GM18505 (cell line): ENCODE results near the gene ANOS1.
"Not testable (repeated sequence)": the region's sequence is repeated elsewhere in the genome, so short reads cannot be mapped to it uniquely, and the experiment has no call there.

Source experiments
- ATAC-seq: cut with Tn5 transposase; IDR thresholded peaks from one replicate; pipeline ENCODE4 v1.9.1; 2021; ENCODE audit not compliant: unreplicated experiment
- POLR2A ChIP-seq: IDR thresholded peaks from 4 replicates; pipeline ENCODE4 v1.6.1; 2011; ENCODE audit warnings: borderline replicate concordance; ENCODE audit not compliant: insufficient read depth, insufficient read length; ENCODE audit errors: extremely low read depth

The ANOS1 gene, protein sequence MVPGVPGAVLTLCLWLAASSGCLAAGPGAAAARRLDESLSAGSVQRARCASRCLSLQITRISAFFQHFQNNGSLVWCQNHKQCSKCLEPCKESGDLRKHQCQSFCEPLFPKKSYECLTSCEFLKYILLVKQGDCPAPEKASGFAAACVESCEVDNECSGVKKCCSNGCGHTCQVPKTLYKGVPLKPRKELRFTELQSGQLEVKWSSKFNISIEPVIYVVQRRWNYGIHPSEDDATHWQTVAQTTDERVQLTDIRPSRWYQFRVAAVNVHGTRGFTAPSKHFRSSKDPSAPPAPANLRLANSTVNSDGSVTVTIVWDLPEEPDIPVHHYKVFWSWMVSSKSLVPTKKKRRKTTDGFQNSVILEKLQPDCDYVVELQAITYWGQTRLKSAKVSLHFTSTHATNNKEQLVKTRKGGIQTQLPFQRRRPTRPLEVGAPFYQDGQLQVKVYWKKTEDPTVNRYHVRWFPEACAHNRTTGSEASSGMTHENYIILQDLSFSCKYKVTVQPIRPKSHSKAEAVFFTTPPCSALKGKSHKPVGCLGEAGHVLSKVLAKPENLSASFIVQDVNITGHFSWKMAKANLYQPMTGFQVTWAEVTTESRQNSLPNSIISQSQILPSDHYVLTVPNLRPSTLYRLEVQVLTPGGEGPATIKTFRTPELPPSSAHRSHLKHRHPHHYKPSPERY

DNA sequence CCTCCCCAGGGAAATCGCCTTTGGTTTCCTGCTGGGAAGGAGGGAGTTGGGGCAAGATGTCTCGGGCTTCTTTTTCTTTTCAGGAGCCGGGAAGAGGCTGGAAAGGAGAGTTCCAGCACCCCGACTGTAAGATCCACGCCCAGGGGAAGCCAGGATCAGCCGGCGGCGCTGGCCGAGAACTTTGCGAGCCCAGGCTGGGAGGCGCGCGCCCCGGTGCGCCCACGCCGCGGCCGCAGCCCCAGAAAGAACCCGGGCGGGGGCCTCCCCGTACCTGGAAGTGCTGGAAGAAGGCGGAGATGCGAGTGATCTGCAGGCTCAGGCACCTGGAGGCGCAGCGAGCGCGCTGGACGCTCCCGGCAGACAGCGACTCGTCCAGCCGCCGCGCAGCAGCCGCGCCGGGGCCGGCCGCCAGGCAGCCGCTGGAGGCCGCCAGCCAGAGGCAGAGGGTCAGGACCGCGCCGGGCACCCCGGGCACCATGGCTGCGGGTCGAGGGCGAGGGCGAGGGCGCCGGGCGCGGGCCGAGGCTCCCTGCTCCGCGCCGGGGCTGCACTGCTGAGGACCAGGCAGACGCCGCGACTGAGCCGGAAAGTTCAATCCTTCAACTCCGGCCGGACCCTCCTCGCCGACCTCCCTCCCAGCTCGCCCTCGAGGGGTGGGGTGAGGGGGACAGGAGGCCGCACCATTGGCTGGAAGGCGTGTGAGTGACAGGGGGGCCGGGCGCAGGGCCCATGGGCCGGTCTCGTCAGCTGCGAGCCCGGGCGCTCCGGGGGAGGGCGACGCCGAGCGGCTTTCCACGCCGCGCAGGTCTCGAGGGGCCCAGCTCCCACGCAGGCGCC is at the start of gene ANOS1:
Gene ANOS1 (minus strand): TSS at position 579 of the 837 bp plus-strand sequence. CDS start 101 bp downstream, at position 478.
- no peak for TF ChIP-seq POLR2A
- no peak for ATAC-seq

DNA sequence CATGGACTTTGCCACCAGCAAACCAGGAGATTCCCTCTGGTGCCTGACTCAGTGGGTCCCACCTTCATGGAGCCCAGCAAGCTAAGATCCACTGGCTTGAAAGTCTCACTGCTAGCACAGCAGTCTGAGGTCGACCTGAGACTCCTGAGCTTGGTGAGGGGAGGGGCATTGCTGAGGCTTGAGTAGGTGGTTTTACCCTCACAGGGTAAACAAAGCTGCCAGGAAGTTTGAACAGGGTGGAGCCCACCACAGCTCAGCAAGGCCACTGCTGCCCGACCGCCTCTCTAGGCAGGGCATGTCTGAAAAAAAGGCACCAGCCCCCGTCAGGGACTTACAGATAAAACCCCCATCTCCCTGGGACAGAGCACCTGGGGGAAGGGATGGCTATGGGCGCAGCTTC is 41.2 kb upstream of the ANOS1 start:
- ATAC-seq, result no peak
- no peak for TF ChIP-seq POLR2A

DNA sequence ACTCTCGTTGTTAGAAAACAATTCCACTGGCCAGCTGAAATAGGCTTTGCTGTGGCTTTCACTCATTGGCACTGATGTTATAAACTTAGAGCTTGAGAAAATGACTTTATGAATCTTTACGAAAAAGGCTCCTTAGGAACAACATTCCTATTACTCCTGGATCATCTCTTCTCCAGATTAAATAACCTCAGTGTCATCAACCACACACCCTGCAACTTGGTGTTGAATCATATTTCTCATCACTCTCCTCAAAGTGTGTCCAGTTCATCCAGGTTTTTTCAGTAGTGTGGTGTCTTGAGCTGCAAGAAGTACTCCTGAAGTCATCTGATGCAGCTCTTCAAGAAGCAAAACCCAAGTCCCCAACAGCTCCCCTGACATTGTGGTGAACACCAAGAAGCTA is 28.1 kb upstream of the ANOS1 start:
- TF ChIP-seq POLR2A, result no peak
- ATAC-seq, result no peak

DNA sequence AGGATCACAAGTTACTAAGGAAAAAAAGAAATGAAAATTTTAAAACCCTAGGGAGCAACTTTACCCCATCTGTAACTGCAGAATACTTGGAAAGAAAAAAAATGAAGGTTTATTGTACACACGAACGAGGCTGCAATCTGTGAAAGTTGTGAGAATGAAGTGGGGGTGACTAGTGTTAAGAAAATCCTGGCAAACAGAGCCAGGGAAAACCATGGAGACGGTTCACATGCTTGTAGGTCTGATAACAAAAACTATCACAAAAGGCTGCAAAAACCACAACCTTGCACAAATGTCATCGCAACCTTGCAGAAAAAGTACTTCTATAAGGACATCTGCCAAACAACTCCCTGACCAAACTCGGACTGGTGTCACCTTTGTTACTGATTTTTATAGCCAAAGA is 26.8 kb upstream of the ANOS1 start:
- ATAC-seq, result not testable (repeated sequence)

DNA sequence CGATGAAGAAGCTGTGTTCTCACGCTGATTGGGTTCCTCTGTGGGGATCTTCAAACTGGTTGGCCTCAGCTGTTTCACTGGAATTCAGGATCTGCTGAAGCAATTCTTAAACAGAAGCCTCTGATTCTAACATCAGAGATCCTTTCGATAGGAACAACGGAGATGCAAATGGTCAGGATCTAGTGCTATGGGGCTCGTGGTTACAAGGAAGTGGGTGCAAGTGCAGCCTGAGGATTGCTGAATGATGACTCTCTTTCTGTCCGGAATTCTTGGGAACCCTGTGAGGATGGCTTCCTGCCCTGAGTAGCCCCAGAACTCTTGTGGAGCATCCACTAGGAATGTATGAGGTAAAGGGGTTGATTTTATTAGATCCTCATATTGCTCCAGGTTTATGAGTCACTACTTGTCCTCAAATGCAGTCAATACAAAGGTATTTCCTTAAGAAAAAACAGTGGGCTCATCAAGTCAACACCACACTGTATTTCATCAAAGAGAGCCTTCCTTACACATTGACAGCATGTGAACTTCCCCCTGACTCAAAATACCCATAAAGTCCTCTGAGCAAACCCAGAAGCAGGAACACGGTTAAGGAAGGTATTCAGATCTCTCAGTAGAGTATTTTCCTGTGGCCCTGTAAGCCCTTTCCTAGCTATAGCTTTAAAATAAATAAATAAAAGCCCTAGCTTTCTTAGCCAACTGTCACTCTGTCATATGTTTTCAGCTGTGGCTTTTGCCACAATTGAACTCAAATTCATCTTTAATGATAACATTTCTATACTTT is 25.9 kb upstream of the ANOS1 start:
- not testable (repeated sequence) for ATAC-seq

DNA sequence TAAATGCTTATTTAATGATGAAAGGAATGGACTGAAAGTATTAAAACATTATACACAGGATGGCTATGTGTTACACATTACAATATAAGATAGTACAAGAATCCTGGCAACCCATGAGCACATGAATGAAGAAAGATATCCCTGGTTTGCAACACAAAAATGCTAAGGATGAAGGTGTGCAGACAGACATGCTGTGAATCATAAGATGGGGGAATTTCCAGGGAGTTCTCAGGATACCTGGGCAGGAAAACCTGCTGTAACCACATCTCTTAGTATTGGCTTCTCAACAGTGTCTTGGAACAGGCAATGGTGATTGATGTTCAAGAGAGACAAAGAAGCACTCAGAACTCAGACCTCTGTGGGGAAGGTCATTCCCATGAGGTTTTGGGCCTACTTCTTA is 23.9 kb upstream of the ANOS1 start:
- TF ChIP-seq POLR2A, result no peak
- ATAC-seq, result no peak

DNA sequence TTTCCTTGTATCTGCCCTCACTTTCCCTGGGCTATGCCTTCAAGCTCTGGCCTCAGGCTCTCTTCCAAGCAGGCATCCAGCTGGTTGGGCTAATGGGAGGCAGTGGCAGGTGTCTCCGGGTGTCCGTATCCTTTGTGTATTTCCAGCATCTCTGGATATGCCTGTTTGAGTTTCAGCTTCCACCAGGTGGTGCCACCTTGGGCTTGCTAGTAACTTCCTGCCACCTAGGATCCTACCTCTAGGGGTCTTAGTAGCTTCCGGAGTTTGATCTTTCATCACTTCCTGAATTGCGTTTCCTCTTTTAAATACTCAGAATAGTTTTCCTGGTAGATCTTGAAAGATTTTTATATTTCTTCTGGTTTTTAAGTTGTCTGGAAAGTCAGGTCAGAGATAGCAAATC is 23.2 kb upstream of the ANOS1 start:
- no peak for ATAC-seq
- TF ChIP-seq POLR2A, result no peak

DNA sequence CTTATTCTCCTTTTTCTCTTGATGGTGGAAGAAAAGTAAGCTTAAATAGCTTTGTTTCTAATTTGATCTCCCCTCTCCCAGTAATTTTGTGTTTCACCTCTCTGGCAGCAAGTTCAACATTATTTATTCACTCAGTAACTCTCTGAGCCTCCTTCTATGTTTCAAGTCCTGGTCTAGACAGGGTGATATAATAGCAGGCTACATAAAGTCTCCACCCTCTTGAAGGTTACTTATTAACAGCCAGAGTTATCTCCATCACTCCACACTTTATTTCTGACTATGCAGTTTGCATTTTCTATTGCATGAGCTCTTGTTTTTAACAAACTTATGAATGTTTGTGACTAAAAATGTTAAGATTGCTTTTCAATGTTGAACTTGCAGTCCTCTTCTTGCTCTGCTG is 17.8 kb upstream of the ANOS1 start:
- TF ChIP-seq POLR2A, result no peak
- no peak for ATAC-seq

DNA sequence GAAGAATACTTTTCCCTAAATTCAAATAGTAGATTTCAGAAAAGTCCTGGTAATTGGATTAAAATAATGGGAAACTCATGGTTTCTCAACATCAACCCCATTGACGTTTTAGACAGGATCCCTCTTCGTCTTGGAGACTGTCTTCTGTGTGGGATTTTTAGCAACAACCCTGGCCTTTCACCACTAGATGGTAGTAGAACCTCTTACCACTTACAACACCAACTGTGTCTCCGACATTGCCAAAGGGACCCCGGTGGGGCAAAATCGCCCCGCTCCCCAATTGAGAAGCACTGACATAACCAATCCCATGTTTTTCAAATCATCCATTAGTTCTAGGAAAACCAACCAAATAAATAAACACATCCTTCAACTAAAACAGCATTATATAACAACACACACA is 16.9 kb upstream of the ANOS1 start:
- no peak for TF ChIP-seq POLR2A
- peak; percentile 59 for ATAC-seq

DNA sequence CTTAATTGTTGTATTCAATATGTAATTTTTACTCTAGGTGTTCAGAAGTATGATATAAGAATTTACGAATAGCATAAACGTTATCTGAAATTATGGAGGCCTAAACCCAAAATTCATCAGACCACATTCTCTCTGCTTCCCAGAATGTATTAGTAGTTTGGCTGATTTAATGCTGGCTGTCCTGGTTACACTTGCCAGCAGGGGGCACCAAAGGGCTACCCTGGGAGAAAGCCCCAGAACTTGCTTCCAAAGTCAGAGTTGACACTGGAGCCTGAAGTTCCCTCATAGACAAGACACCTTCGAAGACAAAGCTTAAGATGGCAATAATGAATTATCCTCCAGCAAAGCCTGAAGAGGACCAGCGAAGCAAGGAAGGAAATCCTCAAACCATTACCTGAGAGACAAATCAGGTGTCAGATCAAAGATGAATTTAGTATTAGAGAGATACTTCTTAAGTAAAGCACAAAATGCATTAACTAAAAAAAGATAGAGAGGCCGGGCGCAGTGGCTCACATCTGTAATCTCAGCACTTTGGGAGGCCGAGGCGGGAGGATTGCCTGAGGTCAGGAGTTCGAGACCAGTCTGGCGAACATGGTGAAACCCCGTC is 11.3 kb upstream of the ANOS1 start:
- no peak for TF ChIP-seq POLR2A
- peak; percentile 57 for ATAC-seq

DNA sequence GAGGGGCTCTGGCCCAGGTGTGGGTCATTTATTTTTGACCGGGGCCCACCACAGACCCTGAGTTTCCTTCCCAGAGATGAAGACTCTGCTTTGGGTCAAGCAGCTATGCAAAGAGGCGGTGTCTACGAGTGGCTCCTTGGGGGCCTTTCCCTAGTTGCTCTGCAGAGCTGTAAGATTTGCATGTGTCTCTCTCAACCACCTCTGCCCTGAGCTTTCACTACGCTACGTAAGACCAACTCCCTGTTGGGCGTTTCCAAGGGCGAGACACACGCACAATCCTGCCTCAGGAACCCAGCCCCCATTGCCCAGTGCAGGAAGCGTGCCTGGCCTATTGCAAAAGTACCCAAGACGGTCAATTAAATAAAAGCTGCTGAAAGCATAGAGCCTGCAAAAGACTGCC is 10.0 kb upstream of the ANOS1 start:
- no peak for ATAC-seq
- no peak for TF ChIP-seq POLR2A

DNA sequence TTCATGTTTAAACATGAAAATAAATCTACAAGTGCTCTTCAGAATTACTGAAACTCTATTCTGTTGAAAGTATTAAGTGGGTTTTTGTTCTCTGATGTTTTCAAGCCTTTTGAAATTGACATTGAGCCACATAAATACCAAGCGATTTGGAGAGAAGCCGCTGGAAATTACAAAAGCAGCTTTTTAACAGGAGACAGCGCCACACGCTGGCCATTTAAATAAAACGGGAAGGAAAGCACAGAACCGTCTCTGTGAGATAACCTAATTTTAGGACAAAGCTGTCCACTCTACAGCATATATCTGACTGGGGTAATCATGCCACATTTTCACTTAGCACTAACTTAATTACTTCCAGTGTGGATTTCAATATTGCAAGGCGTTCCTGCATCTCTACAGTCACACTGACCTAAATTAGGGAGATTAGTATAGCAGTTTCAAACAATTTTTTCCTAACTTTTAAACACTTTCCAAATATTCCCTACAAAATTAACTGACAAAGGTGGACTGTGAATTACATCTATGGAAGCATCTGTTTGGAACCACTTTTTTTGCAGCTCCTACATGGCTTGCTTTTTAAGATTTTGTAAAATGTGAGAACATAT is 6.8 kb upstream of the ANOS1 start:
- TF ChIP-seq POLR2A, result no peak
- ATAC-seq, result no peak
